Measurements from ENCODE around the gene XXYLT1. TPM values are rescaled to one million over a fixed set of nuclear protein-coding genes. Genes with fewer than 3 reads are reported as not detected.

XXYLT1 gene
- 34.6 TPM for total RNA-seq

GRCh38 chr3:195270817-195271409 lies at the start of gene XXYLT1:
TSS of gene XXYLT1 (minus strand) at chr3:195271159. CDS start at chr3:195271058, 101 bp downstream.

Small RNA genes lying within 50 kb of the gene (small RNA-seq; reads per million reads assigned to genes)
- gene MIR3137 (not detected), gene RN7SL36P (not detected), gene RNU6-25P (not detected)

Other genes starting within 250 kb of the XXYLT1 start
- gene ACAP2, start 171.9 kb upstream of the XXYLT1 start, total RNA-seq, result 217 TPM